Suppressor macrophage (primary cell): ENCODE results near the gene RAD51.

Experiments used
- DNase-seq, 4 experiments: peaks; one replicate each; pipeline ENCODE4 v3.0.0-alpha.2; 2020 to 2022

The RAD51 gene

DNA sequence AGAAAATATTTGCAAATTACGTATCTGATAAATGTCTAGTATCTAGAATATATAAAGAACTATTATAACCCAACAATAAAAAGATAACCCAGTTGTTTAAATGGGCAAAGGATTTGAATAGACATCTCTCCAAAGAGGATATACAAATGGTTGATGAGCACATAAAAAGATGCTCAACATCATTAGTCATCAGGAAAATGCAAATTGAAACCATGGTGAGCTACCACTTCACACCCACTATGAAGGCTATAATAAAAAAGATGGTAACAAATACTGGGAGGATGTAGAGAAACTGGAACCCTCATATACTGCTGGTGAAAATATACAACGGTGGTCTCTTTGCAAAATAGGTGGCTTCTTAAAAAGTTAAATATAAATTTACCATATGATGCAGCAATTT is 28.0 kb downstream of the RAD51 start:
- peak in 1 of 4 experiments; percentile 15 for DNase-seq

- DNase-seq, result no peak
These were observed 28.9 kb downstream of the RAD51 start for GRCh38 chr15:40723919-40724318.

GRCh38 chr15:40731034-40731433 is 36.1 kb downstream of the RAD51 start:
- no peak for DNase-seq

GRCh38 chr15:40736575-40736974 is 41.6 kb downstream of the RAD51 start:
- DNase-seq, result no peak

DNA sequence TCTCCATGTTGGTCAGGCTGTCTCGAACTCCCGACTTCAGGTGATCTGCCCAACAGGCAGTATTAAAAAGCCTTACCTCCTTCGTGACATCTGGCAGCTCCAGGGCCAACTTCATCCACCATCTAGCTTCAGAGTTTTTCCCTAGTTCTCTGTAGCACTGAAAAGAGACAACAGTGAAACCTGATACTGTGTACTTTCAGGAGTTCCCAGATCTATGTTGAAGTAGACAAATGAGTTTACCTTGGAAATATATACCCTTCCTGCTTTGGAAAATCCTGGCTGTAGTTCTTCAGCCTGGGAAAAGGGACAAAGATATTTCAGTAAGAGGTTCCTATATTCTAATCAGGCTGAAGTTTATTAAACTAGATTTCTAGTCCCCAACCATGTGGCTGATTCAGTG is 42.1 kb downstream of the RAD51 start:
- DNase-seq, result no peak

DNA sequence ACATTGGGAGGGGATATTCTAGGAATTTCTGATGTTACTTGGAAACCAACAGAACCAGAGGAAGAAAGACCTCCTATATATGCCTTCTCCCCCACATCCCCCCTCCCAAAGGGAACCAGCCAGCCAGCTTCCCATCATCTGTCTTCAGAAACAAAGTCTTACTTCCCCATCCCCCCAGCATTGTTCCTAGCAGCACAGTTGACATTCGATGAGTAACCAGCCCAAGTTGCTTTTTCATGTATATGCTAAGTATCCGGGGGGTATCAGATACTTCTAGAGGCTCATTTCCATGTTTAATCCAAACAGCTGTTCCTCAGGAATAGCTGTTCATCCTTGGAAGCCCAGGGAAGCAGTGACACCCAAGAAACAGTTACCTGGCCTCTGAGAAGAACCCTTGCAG is 44.1 kb downstream of the RAD51 start:
- DNase-seq, result no peak

DNA sequence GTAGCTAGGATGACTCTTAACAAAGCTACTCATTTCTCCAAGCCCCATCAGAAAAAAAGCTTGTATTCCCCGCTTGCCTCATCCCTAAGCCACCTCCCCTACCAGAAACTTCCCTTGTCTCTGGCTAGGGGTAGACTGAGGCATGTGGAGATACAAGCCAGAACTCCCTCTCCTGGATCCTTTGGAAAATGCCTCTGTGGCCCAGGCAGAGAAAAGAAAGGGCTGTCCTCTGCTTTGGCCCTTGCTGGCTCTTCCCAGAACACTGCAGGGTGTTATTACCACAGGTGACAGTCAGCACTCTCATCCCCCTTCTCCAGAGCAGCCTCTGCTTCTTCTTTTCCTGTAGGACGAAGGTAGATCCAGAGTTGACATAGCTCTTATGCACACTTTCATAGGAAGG is 44.9 kb downstream of the RAD51 start:
- no peak for DNase-seq

DNA sequence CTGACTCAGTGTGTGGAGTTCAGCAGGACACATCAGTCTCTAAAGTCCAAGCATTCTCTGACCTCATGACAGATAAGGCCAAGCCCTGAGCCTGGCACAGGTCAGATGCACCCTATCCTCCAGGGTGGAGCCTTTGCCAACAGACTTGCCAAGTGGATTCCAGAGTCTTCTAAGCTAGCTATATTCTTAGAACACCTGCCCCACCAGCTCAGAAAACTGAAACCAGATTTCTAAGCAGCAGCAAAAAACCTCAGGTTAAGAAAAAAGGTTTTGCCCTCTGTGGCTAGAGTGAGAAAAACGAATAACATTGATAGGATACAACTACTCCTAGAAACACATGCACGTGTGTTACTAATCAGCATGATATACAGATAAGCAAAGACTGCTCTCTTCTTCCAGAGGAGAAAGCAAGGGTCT is 48.5 kb downstream of the RAD51 start:
- no peak for DNase-seq

DNA sequence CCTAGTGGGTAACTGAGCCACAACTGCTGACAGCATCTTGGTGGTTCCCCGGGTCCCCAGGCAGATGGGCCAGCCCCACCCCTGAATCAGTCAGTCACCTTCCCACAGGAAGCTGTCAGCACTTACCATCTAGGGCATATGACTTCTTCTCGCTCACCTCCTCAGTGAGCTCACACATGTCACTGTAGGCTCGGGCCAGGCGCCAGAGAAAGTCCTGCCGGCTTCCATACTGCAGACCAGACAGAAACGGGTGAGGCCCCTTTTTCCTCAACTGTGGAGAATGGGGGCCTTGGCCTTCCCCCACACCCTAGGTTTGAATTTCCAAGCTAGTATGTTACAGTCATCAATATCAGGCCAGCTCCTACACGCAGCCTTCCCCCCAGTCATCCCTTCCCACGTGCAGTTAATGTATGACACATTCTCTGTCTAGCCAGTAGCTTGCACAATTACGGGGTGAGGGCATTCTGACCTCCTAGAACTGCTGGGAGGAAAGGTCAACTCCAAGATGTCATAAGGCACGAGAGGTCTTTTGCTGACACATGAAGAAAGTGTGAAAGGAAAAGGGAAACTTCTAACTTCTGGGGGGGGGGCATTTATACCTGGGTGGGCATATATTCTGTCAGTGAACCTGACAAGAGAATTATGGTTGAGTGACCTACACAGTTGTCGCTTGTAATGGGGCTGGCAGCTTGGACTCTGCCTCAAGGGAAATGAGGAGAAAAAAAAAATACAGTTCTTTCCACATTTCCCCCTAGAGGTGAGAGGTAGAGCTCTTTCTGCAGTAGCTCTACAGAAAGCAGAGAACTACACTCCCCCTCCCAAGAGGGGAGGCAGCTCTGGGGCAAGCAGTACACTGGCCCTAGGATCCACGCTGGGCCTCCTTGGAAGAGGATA is 49.2 kb downstream of the RAD51 start:
- DNase-seq, result peak; percentile 90 to 96 (median 92)

DNA sequence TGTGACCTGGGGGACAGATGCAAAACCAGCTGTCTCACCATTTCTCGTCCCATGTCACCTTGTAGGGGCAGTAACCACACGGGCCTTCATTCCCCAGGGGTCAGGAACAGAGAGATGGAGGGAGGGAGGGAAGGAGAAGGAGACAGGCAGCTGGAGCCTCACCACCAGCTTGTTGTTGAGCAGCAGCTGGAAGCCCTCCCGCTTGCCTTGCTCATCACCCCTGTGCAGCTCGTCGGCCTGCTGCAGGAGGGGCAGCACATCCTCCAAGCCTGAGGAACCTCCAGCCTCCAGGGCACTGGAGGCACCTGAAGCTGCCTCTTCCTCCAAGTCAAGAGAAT is 49.8 kb downstream of the RAD51 start:
- DNase-seq, result no peak

GRCh38 chr15:40746916-40747418 is 52.0 kb downstream of the RAD51 start:
- DNase-seq, result peak; percentile 48 to 83 (median 78)

GRCh38 chr15:40747685-40748631 is 53.0 kb downstream of the RAD51 start:
- peak; percentile 63 to 82 (median 75) for DNase-seq

- no peak for DNase-seq
These were observed 54.2 kb downstream of the RAD51 start for GRCh38 chr15:40749151-40749630.

DNA sequence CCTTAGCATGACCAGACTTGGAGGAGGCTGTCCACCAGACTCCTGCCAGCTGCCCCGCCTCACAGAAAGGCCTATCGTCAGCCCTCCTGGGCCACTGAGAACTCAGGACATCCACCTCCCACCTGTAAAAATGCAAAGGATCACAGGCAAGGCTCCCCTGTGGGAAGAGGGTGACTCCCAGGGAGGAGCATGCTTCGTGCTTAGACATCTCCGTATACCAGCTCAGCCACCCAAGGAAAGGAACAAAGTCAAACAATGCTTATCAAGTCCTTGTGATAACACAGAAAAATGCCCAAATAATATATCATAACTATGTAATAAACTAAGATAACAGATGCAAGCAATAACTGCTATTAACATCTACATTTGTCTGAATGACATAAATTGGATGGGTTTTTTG is 55.9 kb downstream of the RAD51 start:
- no peak for DNase-seq

GRCh38 chr15:40751745-40752144 is 56.8 kb downstream of the RAD51 start:
- DNase-seq, result no peak

DNA sequence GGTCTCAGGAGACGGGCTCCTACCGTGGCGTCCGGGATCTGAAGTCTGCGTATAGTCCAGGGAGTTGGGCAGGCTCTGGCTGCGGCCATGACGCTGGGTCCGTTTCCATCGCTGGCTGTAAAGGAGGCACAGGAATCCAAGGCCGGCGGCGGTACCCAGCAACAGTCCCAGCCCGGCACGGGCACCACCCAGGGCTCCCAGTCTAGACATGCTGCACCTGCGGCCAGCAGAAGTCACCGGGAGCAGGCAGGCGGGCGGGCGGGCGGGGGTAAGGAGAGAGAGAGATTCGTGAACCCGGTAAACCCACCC is 59.6 kb downstream of the RAD51 start:
- DNase-seq, result peak in 3 of 4 experiments; percentile 13 to 47 (median 33)

GRCh38 chr15:40754883-40755811 is 60.2 kb downstream of the RAD51 start, which contains the start of gene RMDN3:
TSS of gene RMDN3 (minus strand) at chr15:40755254. CDS start at chr15:40754783, 471 bp downstream.
- peak; percentile 97 to 99 (median 98) for DNase-seq

- DNase-seq, result no peak
These were observed 60.8 kb downstream of the RAD51 start for GRCh38 chr15:40755812-40756208.

DNA sequence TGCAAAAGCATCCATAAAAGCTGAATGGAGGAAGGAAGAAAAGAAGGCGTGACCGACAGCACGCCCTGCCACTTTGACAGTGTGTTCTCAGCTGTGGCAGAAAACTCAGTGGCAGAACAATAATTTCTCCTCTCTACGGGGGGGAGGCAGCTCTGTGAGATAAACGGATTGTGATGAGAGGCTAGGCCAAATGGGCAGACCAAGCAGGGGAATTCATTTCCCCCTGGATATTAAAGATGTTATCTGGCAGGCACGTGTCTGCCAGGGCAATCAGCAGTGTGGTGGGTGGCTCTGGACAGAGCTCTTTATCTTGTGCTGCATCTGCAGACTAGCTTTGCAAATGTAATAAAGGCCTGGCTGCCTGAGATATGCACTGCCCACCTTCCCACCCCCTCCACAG is 62.0 kb downstream of the RAD51 start:
- DNase-seq, result no peak

- no peak for DNase-seq
These were observed 65.0 kb downstream of the RAD51 start for GRCh38 chr15:40759961-40760360.

DNA sequence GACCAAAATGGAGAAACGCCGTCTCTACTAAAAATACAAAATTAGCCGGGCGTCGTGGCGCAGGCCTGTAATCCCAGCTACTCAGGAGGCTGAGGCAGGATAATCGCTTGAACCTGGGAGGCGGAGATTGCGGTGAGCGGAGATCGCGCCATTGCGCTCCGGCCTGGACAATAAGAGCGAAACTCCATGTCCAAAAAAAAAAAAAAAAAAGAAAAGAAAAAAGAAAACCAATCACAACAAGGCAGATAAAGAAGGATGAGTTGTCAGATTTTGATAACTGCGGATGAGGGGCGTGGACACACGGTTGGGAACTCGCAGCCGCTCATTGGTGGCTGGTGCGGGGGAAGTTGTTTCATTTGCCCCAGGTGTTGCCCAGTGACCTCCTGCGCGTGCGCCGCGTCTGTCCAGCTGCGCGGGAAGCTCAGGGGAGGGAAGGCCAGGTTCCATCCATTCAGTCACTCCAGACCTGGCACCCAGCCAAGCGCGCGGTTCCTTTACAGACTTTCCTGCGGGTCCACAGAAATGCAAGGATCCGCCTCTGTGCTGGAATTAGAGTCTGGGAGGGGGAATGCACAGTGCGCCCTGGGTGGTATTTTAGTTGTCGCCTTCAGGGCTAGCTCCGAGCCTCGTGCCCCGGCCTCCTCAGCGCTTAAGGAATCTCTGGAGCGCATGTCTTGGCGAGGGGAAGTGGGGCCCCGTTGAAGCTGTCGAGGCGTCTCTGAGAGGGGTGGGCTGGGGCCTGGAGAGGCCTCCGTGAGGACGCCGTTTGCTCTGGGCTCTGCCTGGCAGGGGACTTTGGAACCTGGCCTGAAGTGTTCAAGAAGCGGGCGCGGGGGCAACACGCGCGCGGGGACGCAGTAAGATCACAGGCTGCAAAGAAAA is 68.2 kb downstream of the RAD51 start:
- peak; percentile 36 to 66 (median 49) for DNase-seq
